Loucy (cell line): ENCODE results near the gene ASCC1.
"Not testable (repeated sequence)": the region's sequence is repeated elsewhere in the genome, so short reads cannot be mapped to it uniquely, and the experiment has no call there.

ENCODE experiments used
- H2AFZ ChIP-seq: fragments of 200-600 bp; sonication (generic); 2 replicates; pipeline ENCODE4 v1.6.0; 2016; ENCODE audit warnings: antibody characterized with exemption, mild to moderate bottlenecking, low read length, moderate library complexity
- H3F3A ChIP-seq: fragments of 200-600 bp; 2 replicates; pipeline ENCODE4 v1.6.0; 2016; ENCODE audit warnings: antibody characterized with exemption, low read depth, mild to moderate bottlenecking
- H3K27me3 ChIP-seq: fragments of 200-600 bp; sonication (generic); 2 replicates; pipeline ENCODE4 v1.6.1; 2014; ENCODE audit warnings: low read length, mild to moderate bottlenecking; ENCODE audit not compliant: insufficient read depth, poor library complexity, severe bottlenecking
- H3K36me3 ChIP-seq: fragments of 200-600 bp; sonication (generic); 2 replicates; pipeline ENCODE4 v1.6.1; 2016; ENCODE audit warnings: low read length; ENCODE audit not compliant: insufficient read depth
- H3K4me1 ChIP-seq: fragments of 200-600 bp; sonication (generic); 2 replicates; pipeline ENCODE4 v1.5.1; 2014; ENCODE audit warnings: low read length, mild to moderate bottlenecking; ENCODE audit not compliant: insufficient read depth, poor library complexity, severe bottlenecking
- H3K4me2 ChIP-seq: fragments of 200-600 bp; sonication (generic); 2 replicates; pipeline ENCODE4 v1.6.0; 2014; ENCODE audit warnings: antibody characterized with exemption, low read length, low read depth, mild to moderate bottlenecking; ENCODE audit not compliant: poor library complexity, severe bottlenecking
- H3K4me3 ChIP-seq: fragments of 200-600 bp; sonication (generic); 2 replicates; pipeline ENCODE4 v1.5.1; 2014; ENCODE audit warnings: low read length, mild to moderate bottlenecking, mixed read lengths; ENCODE audit not compliant: poor library complexity, severe bottlenecking
- H3K79me2 ChIP-seq: fragments of 200-600 bp; sonication (generic); 2 replicates; pipeline ENCODE4 v1.6.1; 2014; ENCODE audit warnings: low read length; ENCODE audit not compliant: insufficient read depth
- H3K9ac ChIP-seq: fragments of 200-600 bp; sonication (generic); 2 replicates; pipeline ENCODE4 v1.6.0; 2014; ENCODE audit warnings: mild to moderate bottlenecking, low read depth, low read length, moderate library complexity; ENCODE audit not compliant: poor library complexity, severe bottlenecking
- H3K9me2 ChIP-seq: fragments of 200-600 bp; sonication (generic); replicated peaks from 2 replicates; pipeline ENCODE4 v1.6.1; 2016; ENCODE audit warnings: low read depth, low read length, mixed read lengths
- H3K9me3 ChIP-seq: fragments of 200-600 bp; sonication (generic); 2 replicates; pipeline ENCODE4 v1.6.1; 2014; ENCODE audit warnings: mild to moderate bottlenecking, antibody characterized with exemption, low read length, low read depth; ENCODE audit not compliant: insufficient read depth
- H4K20me1 ChIP-seq: fragments of 200-600 bp; sonication (generic); 2 replicates; pipeline ENCODE4 v1.6.0; 2014; ENCODE audit warnings: antibody characterized with exemption, low read length, mild to moderate bottlenecking; ENCODE audit not compliant: insufficient read depth, poor library complexity, severe bottlenecking
- CTCF ChIP-seq: fragments of 200-600 bp; sonication (generic); conservative IDR thresholded peaks from 2 replicates; pipeline ENCODE4 v1.5.1; 2014; ENCODE audit warnings: mild to moderate bottlenecking, antibody characterized with exemption, low read length
- EZH2phosphoT487 ChIP-seq: fragments of 200-600 bp; IDR thresholded peaks from 2 replicates; pipeline ENCODE4 v1.6.1; 2018; ENCODE audit warnings: antibody characterized with exemption, mild to moderate bottlenecking, moderate library complexity, borderline replicate concordance

ASCC1 gene

DNA sequence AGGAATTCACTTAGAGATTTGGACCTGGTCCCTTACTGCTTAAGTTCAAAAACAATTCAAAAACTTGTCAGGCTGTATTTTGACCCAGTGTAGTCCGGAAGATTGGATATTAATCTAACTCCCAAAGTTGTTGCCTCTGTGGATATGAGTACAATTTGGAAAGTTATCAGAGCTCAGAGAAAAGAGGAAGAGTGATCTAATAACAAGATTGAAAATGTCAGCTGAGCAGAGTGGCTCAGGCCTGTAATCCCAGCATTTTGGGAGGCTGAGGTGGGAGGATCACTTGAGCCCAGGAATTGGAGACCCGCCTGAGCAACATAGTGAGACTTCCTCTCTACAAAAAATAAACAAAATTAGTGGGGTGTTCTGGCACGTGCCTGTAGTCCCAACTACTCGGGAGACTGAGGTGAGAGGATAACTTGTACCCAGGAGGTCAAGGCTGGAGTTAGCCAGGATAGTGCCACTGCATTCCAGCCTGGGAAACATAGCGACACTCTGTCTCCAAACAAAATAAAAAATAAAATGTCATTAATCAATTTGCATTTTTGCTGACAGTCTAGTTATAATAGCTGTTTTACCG lies 3.2 kb upstream of the ASCC1 start:
- Histone ChIP-seq H3K4me3 (peak overlapping the region; percentile 10), H3K9ac (no peak overlapping the region), H3K9me2 (no peaks in the 10 kb centered on the region), H3K9me3 (no peaks in the 10 kb centered on the region), H4K20me1 (peaks cover 22% of the 10 kb centered on the region), H3F3A (peaks cover 10% of the 10 kb centered on the region; the same call in 1 of the 2 replicates), H3K4me2 (peak overlapping the region; percentile 32), H3K36me3 (peaks cover 3% of the 10 kb centered on the region; the same call in 1 of the 2 replicates), H3K27me3 (no peaks in the 10 kb centered on the region), H3K79me2 (peaks cover 59% of the 10 kb centered on the region), H3K4me1 (peaks cover 43% of the 10 kb centered on the region), H2AFZ (no peak overlapping the region)
- TF ChIP-seq EZH2phosphoT487 (no peak), CTCF (no peak)

- peaks cover 10% of the 10 kb centered on the region; the same call in 1 of the 2 replicates for H3F3A ChIP-seq
- H3K4me1 ChIP-seq, result peaks cover 41% of the 10 kb centered on the region
- no peaks in the 10 kb centered on the region for H3K9me2 ChIP-seq
Observed at GRCh38 chr10:72218726-72219125, 2.6 kb upstream of the ASCC1 start.

GRCh38 chr10:72218325-72218724 lies 2.2 kb upstream of the ASCC1 start:
- Histone ChIP-seq H3F3A (peaks cover 10% of the 10 kb centered on the region; the same call in 1 of the 2 replicates), H3K9me2 (no peaks in the 10 kb centered on the region), H4K20me1 (peaks cover 21% of the 10 kb centered on the region), H3K4me1 (peaks cover 39% of the 10 kb centered on the region), H3K4me3 (peak overlapping the region; percentile 10), H3K9me3 (no peaks in the 10 kb centered on the region), H3K9ac (peak overlapping the region; percentile 24), H3K4me2 (peak overlapping the region; percentile 32), H3K79me2 (peaks cover 61% of the 10 kb centered on the region), H3K36me3 (peaks cover 3% of the 10 kb centered on the region; the same call in 1 of the 2 replicates), H3K27me3 (no peaks in the 10 kb centered on the region), H2AFZ (no peak overlapping the region)
- TF ChIP-seq CTCF (no peak), EZH2phosphoT487 (no peak)

More at GRCh38 chr10:72218726-72219125, 2.6 kb upstream of the ASCC1 start:
- peaks cover 3% of the 10 kb centered on the region; the same call in 1 of the 2 replicates for H3K36me3 ChIP-seq
- peaks cover 22% of the 10 kb centered on the region for H4K20me1 ChIP-seq
- peak overlapping the region; percentile 24 for H3K9ac ChIP-seq
- peak overlapping the region; percentile 32 for H3K4me2 ChIP-seq
- H3K27me3 ChIP-seq, result no peaks in the 10 kb centered on the region
- TF ChIP-seq EZH2phosphoT487 (no peak), CTCF (no peak)
- H2AFZ ChIP-seq, result no peak overlapping the region
- H3K9me3 ChIP-seq, result no peaks in the 10 kb centered on the region
- peak overlapping the region; percentile 10 for H3K4me3 ChIP-seq
- H3K79me2 ChIP-seq, result peaks cover 61% of the 10 kb centered on the region

DNA sequence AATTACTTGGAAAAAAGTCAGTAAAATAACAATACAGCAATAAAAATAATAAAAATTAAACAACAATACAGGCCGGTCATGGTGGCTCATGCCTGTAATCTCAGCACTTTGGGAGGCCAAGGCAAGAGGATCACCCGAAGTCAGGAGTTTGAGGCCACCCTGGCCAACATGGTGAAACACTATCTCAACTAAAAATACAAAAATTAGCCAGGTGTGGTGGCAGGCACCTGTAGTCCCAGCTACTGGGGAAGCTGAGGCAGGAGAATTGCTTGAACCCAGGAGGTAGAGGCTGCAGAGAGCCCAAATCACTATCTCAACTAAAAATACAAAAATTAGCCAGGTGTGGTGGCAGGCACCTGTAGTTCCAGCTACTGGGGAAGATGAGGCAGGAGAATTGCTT lies 4.2 kb downstream of the ASCC1 start:
- Histone ChIP-seq H3K4me1 (peaks cover 49% of the 10 kb centered on the region), H3K79me2 (peaks cover 56% of the 10 kb centered on the region), H3K36me3 (peaks cover 19% of the 10 kb centered on the region; the same call in 1 of the 2 replicates)
- H3K4me3 ChIP-seq, H3K4me2 ChIP-seq, H3K27me3 ChIP-seq, H3K9me3 ChIP-seq, H3K9ac ChIP-seq, H3K9me2 ChIP-seq, H3F3A ChIP-seq, H4K20me1 ChIP-seq, H2AFZ ChIP-seq: not testable (repeated sequence)

DNA sequence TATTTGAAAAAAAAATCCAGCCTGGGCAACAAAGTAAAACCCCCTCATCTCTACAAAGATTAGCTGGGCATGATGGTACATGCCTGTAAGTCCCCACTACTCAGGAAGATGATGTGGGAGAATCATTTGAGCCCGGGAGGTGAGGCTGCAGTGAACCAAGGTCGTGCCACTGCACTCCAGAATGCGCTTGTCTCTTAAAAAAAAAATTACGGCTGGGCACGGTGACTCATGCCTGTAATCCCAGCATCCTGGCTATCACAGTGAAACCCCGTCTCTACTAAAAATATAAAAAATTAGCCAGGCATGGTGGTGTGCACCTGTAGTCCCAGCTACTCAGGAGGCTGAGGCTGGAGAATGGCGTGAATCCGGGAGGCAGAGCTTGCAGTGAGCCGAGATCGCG lies 4.7 kb downstream of the ASCC1 start:
- H3K9me3 ChIP-seq, H3K27me3 ChIP-seq, H2AFZ ChIP-seq, H3F3A ChIP-seq, H3K9ac ChIP-seq, H4K20me1 ChIP-seq, H3K9me2 ChIP-seq, H3K4me3 ChIP-seq: not testable (repeated sequence)
- Histone ChIP-seq H3K4me2 (peak overlapping the region; percentile 35), H3K4me1 (peaks cover 46% of the 10 kb centered on the region), H3K79me2 (peaks cover 52% of the 10 kb centered on the region), H3K36me3 (peaks cover 19% of the 10 kb centered on the region; the same call in 1 of the 2 replicates)
